HCT116 (cell line): ENCODE measurements around the gene DDB1. TPM values are rescaled to one million over a fixed set of nuclear protein-coding genes. Genes with fewer than 3 reads are reported as not detected.

Experiments
- ATAC-seq: fragments of 200-7000 bp; cut with Tn5 transposase; 2 replicates; pipeline ENCODE4 v1.9.1; 2020; ENCODE audit warnings: mild to moderate bottlenecking, moderate library complexity
- BruUV-seq: library from RNA; stranded (reverse); fragments of 400-500 nt; replicated peaks from 2 replicates; lab custom pipeline; 2021; lab: Mats Ljungman, UMichigan
- CTCF ChIA-PET: fragments of 300-600 bp; sonication (Branson Sonifier 250); formaldehyde crosslinking; loops from one replicate; lab custom pipeline; 2021; ENCODE audit warnings: antibody characterized with exemption; lab: Charles Lee
- POLR2A ChIA-PET: fragments of 300-600, 350-600 bp; sonication (Branson Sonifier 250); formaldehyde crosslinking; loops from one replicate; lab custom pipeline; 2021; ENCODE audit warnings: antibody characterized with exemption; lab: Charles Lee
- RAD21 ChIA-PET, 2 experiments: fragments of 300-600 bp; sonication (Branson Sonifier 250); formaldehyde crosslinking; loops; one replicate each; lab custom pipeline; 2023; ENCODE audit warnings: low total read pairs in 2 of 2; ENCODE audit not compliant: uncharacterized antibody in 2 of 2, unreplicated experiment in 2 of 2, low non-redundant PET in 1 of 2; lab: Charles Lee
- DNase-seq: peaks from one replicate; pipeline ENCODE4 v3.0.0-alpha.2; 2010; ENCODE audit warnings: low read depth, low spot score
- H2AFZ ChIP-seq: fragments of 200-600 bp; shearing (Covaris generic), sonication (generic); 2 replicates; pipeline ENCODE4 v1.6.1; 2017; ENCODE audit warnings: low read depth, mixed run types, mixed read lengths, antibody characterized with exemption, low read length; ENCODE audit not compliant: poor library complexity, severe bottlenecking
- H3K27ac ChIP-seq: 2 replicates; pipeline ENCODE4 v1.5.1; 2012; ENCODE audit warnings: low read depth, low read length
- H3K27me3 ChIP-seq: fragments of 200-600 bp; sonication (generic); 2 replicates; pipeline ENCODE4 v1.6.1; 2016; ENCODE audit warnings: mixed run types, low read length, mixed read lengths; ENCODE audit not compliant: insufficient read depth
- H3K36me3 ChIP-seq, 2 experiments: fragments of 200-500 bp in 1 of 2; fragments of 200-600 bp in 1 of 2; sonication (Bioruptor generic) in 1 of 2; sonication (generic) in 1 of 2; 2 replicates each; pipeline versions ENCODE4 v1.5.1 to v1.6.1; 2014 to 2016; ENCODE audit warnings: low read length in 2 of 2, inconsistent platforms in 1 of 2, mixed read lengths in 1 of 2, mixed run types in 1 of 2; ENCODE audit not compliant: insufficient read depth in 2 of 2, control insufficient read depth in 1 of 2
- H3K4me1 ChIP-seq, 2 experiments: fragments of 200-600 bp in 1 of 2; sonication (generic) in 1 of 2; 2 replicates each; pipeline versions ENCODE4 v1.5.1 to v1.6.1; 2012 to 2017; ENCODE audit warnings: low read length in 2 of 2, inconsistent platforms in 1 of 2, mild to moderate bottlenecking in 1 of 2, mixed read lengths in 1 of 2, mixed run types in 1 of 2, moderate library complexity in 1 of 2; ENCODE audit not compliant: insufficient read depth in 2 of 2, control insufficient read depth in 1 of 2
- H3K4me2 ChIP-seq: fragments of 200-600 bp; sonication (generic); 2 replicates; pipeline ENCODE4 v1.6.1; 2017; ENCODE audit warnings: mixed run types, low read length, mixed read lengths
- H3K4me3 ChIP-seq, 2 experiments: fragments of 200-600 bp in 1 of 2; sonication (generic) in 1 of 2; replicated peaks in 1 of 2; 2 replicates each; pipeline ENCODE4 v1.5.1; 2011 to 2016; ENCODE audit warnings: low read length in 2 of 2, control low read depth in 1 of 2, low read depth in 1 of 2, mild to moderate bottlenecking in 1 of 2, mixed read lengths in 1 of 2, mixed run types in 1 of 2
- H3K79me2 ChIP-seq: fragments of 200-600 bp; sonication (generic); 2 replicates; pipeline ENCODE4 v1.6.1; 2017; ENCODE audit warnings: mild to moderate bottlenecking, mixed run types, low read length, moderate library complexity, mixed read lengths; ENCODE audit not compliant: insufficient read depth
- H3K9ac ChIP-seq: fragments of 200-600 bp; sonication (generic); 2 replicates; pipeline ENCODE4 v1.6.1; 2016; ENCODE audit warnings: low read length, mixed read lengths
- H3K9me2 ChIP-seq: fragments of 200-600 bp; sonication (generic), shearing (Covaris generic); 2 replicates; pipeline ENCODE4 v1.6.1; 2017; ENCODE audit warnings: mixed run types, mild to moderate bottlenecking, moderate library complexity; ENCODE audit not compliant: insufficient read depth
- H3K9me3 ChIP-seq, 2 experiments: fragments of 200-500 bp in 1 of 2; fragments of 200-600 bp in 1 of 2; sonication (Bioruptor generic) in 1 of 2; sonication (generic) in 1 of 2; 2 replicates each; pipeline ENCODE4 v1.6.1; 2014 to 2017; ENCODE audit warnings: low read length in 2 of 2, mixed read lengths in 2 of 2, inconsistent platforms in 1 of 2, low read depth in 1 of 2, mild to moderate bottlenecking in 1 of 2, mixed run types in 1 of 2, moderate library complexity in 1 of 2; ENCODE audit not compliant: control insufficient read depth in 1 of 2, insufficient read depth in 1 of 2
- H4K20me1 ChIP-seq: fragments of 200-600 bp; sonication (generic), shearing (Covaris generic); 2 replicates; pipeline ENCODE4 v1.6.1; 2017; ENCODE audit warnings: mixed run types, mild to moderate bottlenecking, moderate library complexity; ENCODE audit not compliant: insufficient read depth
- ATF3 ChIP-seq: IDR thresholded peaks from 2 replicates; pipeline ENCODE4 v1.6.1; 2012
- CBX3 ChIP-seq: IDR thresholded peaks from 2 replicates; pipeline ENCODE4 v1.6.1; 2012; ENCODE audit warnings: low read depth
- CTCF ChIP-seq, 3 experiments: fragments of 200-600 bp in 1 of 3; sonication (generic) in 1 of 3; IDR thresholded peaks in 2 of 3; conservative IDR thresholded peaks in 1 of 3; 2 replicates each; pipeline ENCODE4 v1.5.1; 2012 to 2017; ENCODE audit warnings: low read depth in 2 of 3, low read length in 2 of 3, antibody characterized with exemption in 1 of 3, borderline replicate concordance in 1 of 3, control low read depth in 1 of 3, mild to moderate bottlenecking in 1 of 3, mixed read lengths in 1 of 3, mixed run types in 1 of 3, moderate library complexity in 1 of 3; ENCODE audit not compliant: insufficient read depth in 1 of 3
- EZH2 ChIP-seq: fragments of 200-600 bp; sonication (generic); IDR thresholded peaks from 2 replicates; pipeline ENCODE4 v1.6.1; 2017; ENCODE audit warnings: antibody characterized with exemption, mixed run types
- EZH2phosphoT487 ChIP-seq: fragments of 200-600 bp; IDR thresholded peaks from 2 replicates; pipeline ENCODE4 v1.6.1; 2018; ENCODE audit warnings: antibody characterized with exemption, borderline replicate concordance
- POLR2AphosphoS5 ChIP-seq: IDR thresholded peaks from 2 replicates; pipeline ENCODE4 v1.6.1; 2011; ENCODE audit warnings: mild to moderate bottlenecking, low read depth, low read length, moderate library complexity
- RAD21 ChIP-seq: IDR thresholded peaks from 2 replicates; pipeline ENCODE4 v1.6.1; 2012; ENCODE audit warnings: low read depth, mild to moderate bottlenecking
- REST ChIP-seq: IDR thresholded peaks from 2 replicates; pipeline ENCODE4 v1.6.1; 2012; ENCODE audit warnings: low read depth
- SP1 ChIP-seq: IDR thresholded peaks from 2 replicates; pipeline ENCODE4 v1.6.1; 2012; ENCODE audit warnings: low read depth
- SRF ChIP-seq: IDR thresholded peaks from 2 replicates; pipeline ENCODE4 v1.6.1; 2012; ENCODE audit warnings: low read depth
- YY1 ChIP-seq: IDR thresholded peaks from 2 replicates; pipeline ENCODE4 v1.6.1; 2011; ENCODE audit warnings: low read length, low read depth, moderate library complexity, mild to moderate bottlenecking; ENCODE audit not compliant: insufficient replicate concordance; ENCODE audit errors: extremely low read depth
- ZBTB33 ChIP-seq: IDR thresholded peaks from 2 replicates; pipeline ENCODE4 v1.6.1; 2011; ENCODE audit warnings: mild to moderate bottlenecking, low read length, moderate library complexity; ENCODE audit not compliant: insufficient replicate concordance; ENCODE audit errors: extremely low read depth
- ZNF274 ChIP-seq: fragments of 200-500 bp; sonication (Bioruptor generic); IDR thresholded peaks from 2 replicates; pipeline ENCODE4 v1.6.1; 2014; ENCODE audit warnings: mild to moderate bottlenecking, low read depth, low read length, inconsistent platforms
- intact Hi-C: fragments of 100-400 bp; cut with micrococcal nuclease; formaldehyde crosslinking; loops from 2 replicates; pipeline ENCODE4 v1.10.0; 2022
- total RNA-seq: library from RNA; stranded (reverse); gene quantifications from one replicate; pipeline ENCODE4 v1.2.1, GENCODE V29; 2021; ENCODE audit not compliant: unreplicated experiment

DDB1 gene
- total RNA-seq, 1 experiment from 2014 or later, result 269 TPM

GRCh38 chr11:61356706-61357105 is 23.8 kb upstream of the DDB1 start:
- BruUV-seq, result no TSS peak
- H3K4me3 ChIP-seq, result no peak overlapping the region
- no peak for DNase-seq
- H3K4me2 ChIP-seq, result no peak overlapping the region
- H3K36me3 ChIP-seq, result peaks cover 0 to 2% of the 10 kb centered on the region in 2 experiments; a peak in 2 of 4 replicates
- no peaks in the 10 kb centered on the region for H4K20me1 ChIP-seq
- ChIA-PET CTCF (interaction anchor here (0.9 kb wide), 1 partner anchor 20 kb away, joined by 4 read pairs; no protein-coding TSS in a partner anchor), RAD21 (no interaction called here), POLR2A (no interaction called here)
- no peak overlapping the region for H2AFZ ChIP-seq
- intact Hi-C loops, result no loop called here
- H3K9ac ChIP-seq, result no peak overlapping the region
- H3K4me1 ChIP-seq, result peaks cover 0 to 10% of the 10 kb centered on the region in 2 experiments; a peak in 1 of 4 replicates
- no peak for TF ChIP-seq POLR2AphosphoS5
- TF ChIP-seq YY1, result no peak
- TF ChIP-seq ZNF274, result no peak
- no peak for TF ChIP-seq EZH2phosphoT487
- TF ChIP-seq SP1, result no peak
- no peak for TF ChIP-seq ZBTB33
- TF ChIP-seq EZH2, result no peak
- no peak for TF ChIP-seq SRF
- TF ChIP-seq RAD21, result no peak
- no peak for TF ChIP-seq CTCF (IDR thresholded peaks at IDR 0.05 in 2 of 3, conservative IDR thresholded peaks at IDR 0.05 in 1 of 3; ENCODE audit: borderline replicate concordance in 1 of 3, insufficient read depth in 1 of 3, low read depth in 2 of 3, low read length in 2 of 3)
- no peak for TF ChIP-seq REST
- TF ChIP-seq ATF3, result no peak
- TF ChIP-seq CBX3, result no peak
- H3K27ac ChIP-seq, result no peak overlapping the region
- no peak for ATAC-seq
- peaks cover 6% of the 10 kb centered on the region for H3K79me2 ChIP-seq
- no peaks in the 10 kb centered on the region for H3K9me3 ChIP-seq
- H3K9me2 ChIP-seq, result no peaks in the 10 kb centered on the region
- H3K27me3 ChIP-seq, result no peaks in the 10 kb centered on the region
